Calu3 (cell line): ENCODE results near the gene TNP1. TPM values are rescaled to one million over a fixed set of nuclear protein-coding genes. Genes with fewer than 3 reads are reported as not detected.

ENCODE experiments used
- BruUV-seq: library from RNA; stranded (reverse); fragments of 400-500 nt; replicated peaks from 2 replicates; lab custom pipeline; 2021; lab: Mats Ljungman, UMichigan
- CTCF ChIA-PET: fragments of 300-600 bp; sonication (Branson Sonifier 250); formaldehyde crosslinking; loops from one replicate; lab custom pipeline; 2022; ENCODE audit warnings: antibody characterized with exemption; lab: Charles Lee
- DNase-seq: peaks from one replicate; pipeline ENCODE4 v3.0.0; 2022
- H3K27ac Mint-ChIP-seq: one replicate; pipeline ENCODE4 v1.8.0; 2022; ENCODE audit warnings: mixed read lengths; ENCODE audit not compliant: unreplicated experiment
- H3K27me3 Mint-ChIP-seq: one replicate; pipeline ENCODE4 v1.8.0; 2022; ENCODE audit warnings: mixed read lengths; ENCODE audit not compliant: unreplicated experiment
- H3K36me3 Mint-ChIP-seq: one replicate; pipeline ENCODE4 v1.8.0; 2022; ENCODE audit warnings: mild to moderate bottlenecking, moderate library complexity, mixed read lengths; ENCODE audit not compliant: insufficient read depth, unreplicated experiment
- H3K4me1 Mint-ChIP-seq: one replicate; pipeline ENCODE4 v1.8.0; 2022; ENCODE audit warnings: mild to moderate bottlenecking, low read depth, mixed read lengths; ENCODE audit not compliant: unreplicated experiment
- H3K4me3 Mint-ChIP-seq: one replicate; pipeline ENCODE4 v1.8.0; 2022; ENCODE audit warnings: mild to moderate bottlenecking, low read depth, moderate library complexity, mixed read lengths; ENCODE audit not compliant: unreplicated experiment
- H3K9me3 Mint-ChIP-seq: one replicate; pipeline ENCODE4 v1.8.0; 2022; ENCODE audit warnings: low read depth, mixed read lengths; ENCODE audit not compliant: unreplicated experiment
- intact Hi-C: fragments of 100-400 bp; cut with micrococcal nuclease; formaldehyde crosslinking; loops from one replicate; pipeline ENCODE4 v1.10.0; 2022; ENCODE audit not compliant: unreplicated experiment
- total RNA-seq: library from RNA; stranded (reverse); gene quantifications from 2 replicates; pipeline ENCODE4 v1.2.3, GENCODE V29; 2022
- TF ChIP-seq, protein P1 (sequence below): fragments of 200-600 bp; IDR thresholded peaks from one replicate; pipeline ENCODE4 v1.8.0; 2022; ENCODE audit warnings: antibody characterized with exemption; ENCODE audit not compliant: unreplicated experiment

Gene TNP1
- total RNA-seq, 1 experiment from 2014 or later = not detected

- H3K27ac Mint-ChIP-seq = no peak overlapping the region
- H3K4me3 Mint-ChIP-seq = no peak overlapping the region
- H3K4me1 Mint-ChIP-seq = peaks cover 4% of the 10 kb centered on the region
- H3K9me3 Mint-ChIP-seq = no peaks in the 10 kb centered on the region
- no peaks in the 10 kb centered on the region for H3K27me3 Mint-ChIP-seq
- intact Hi-C loops = no loop called here
- TF ChIP-seq, protein P1, sequence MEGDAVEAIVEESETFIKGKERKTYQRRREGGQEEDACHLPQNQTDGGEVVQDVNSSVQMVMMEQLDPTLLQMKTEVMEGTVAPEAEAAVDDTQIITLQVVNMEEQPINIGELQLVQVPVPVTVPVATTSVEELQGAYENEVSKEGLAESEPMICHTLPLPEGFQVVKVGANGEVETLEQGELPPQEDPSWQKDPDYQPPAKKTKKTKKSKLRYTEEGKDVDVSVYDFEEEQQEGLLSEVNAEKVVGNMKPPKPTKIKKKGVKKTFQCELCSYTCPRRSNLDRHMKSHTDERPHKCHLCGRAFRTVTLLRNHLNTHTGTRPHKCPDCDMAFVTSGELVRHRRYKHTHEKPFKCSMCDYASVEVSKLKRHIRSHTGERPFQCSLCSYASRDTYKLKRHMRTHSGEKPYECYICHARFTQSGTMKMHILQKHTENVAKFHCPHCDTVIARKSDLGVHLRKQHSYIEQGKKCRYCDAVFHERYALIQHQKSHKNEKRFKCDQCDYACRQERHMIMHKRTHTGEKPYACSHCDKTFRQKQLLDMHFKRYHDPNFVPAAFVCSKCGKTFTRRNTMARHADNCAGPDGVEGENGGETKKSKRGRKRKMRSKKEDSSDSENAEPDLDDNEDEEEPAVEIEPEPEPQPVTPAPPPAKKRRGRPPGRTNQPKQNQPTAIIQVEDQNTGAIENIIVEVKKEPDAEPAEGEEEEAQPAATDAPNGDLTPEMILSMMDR = no peak
- no TSS peak for BruUV-seq
- CTCF ChIA-PET = no interaction called here
- no peak for DNase-seq
- no peaks in the 10 kb centered on the region for H3K36me3 Mint-ChIP-seq
These were observed 4.8 kb downstream of the TNP1 start for GRCh38 chr2:216855079-216855478.

DNA sequence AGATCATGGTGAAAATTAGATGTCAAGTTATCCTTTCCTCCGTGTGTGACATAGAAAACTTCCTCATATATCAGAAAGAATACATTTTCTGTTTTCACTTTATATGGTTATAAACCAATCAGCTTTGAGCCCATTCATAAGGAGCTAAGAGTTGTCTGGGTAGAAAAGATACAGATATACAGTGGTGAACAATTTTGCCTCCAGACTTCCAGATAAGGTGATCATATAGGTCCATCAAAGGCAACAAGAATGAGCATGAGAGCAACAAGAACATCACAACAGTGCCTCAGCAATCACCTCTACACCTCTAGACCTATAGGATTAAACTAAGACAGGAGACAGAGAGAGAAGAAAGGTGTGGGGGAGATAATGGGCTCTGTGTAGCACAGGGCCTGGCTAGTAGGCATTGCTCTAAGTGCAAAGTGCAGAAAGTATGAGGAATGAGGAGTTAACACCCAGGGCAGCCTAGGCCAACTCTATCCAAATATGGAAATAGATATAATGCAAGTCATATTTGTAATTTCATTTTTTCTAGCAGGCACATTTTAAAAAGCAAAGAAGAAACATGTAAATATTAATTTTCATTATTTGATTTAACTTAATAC lies 8.3 kb downstream of the TNP1 start:
- Mint-ChIP-seq H3K9me3 (no peaks in the 10 kb centered on the region), H3K4me3 (no peak overlapping the region), H3K27me3 (no peaks in the 10 kb centered on the region), H3K36me3 (no peaks in the 10 kb centered on the region), H3K4me1 (peaks cover 16% of the 10 kb centered on the region), H3K27ac (no peak overlapping the region)
- DNase-seq = no peak
- TF ChIP-seq, protein P1 = no peak
- CTCF ChIA-PET = no interaction called here
- no TSS peak for BruUV-seq
- intact Hi-C loops = no loop called here

DNA sequence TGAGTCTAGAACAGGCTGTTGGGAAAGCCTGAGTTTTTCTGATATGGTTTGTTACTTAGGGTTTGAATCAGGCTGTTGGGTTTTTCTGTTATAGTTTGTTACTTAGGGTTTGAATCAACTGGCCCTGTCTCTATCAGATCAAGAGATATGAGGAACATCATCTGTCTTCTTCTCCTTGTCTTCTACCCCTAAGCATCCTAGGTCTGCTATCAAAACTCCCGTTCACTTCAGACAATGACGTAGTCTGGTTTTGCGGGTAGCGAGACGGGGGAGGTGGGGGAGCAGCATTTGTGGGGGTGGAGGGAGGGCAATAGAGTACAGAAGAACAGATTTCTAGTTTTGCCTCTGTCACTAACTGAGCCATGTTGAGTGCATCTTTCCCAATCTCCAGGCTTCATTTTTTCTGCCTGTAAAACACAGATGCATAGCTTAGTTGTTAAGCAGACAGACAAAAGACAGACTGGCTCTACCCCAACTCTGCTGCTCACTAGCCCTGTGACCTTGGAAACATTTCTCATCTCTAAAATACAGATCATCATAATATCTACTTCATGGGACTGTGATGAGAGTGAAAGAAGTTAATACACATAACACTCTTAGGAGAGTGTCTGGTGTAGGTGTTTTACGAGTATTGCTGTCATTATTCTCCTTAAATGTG lies 9.1 kb downstream of the TNP1 start:
- BruUV-seq = no TSS peak
- no peaks in the 10 kb centered on the region for H3K9me3 Mint-ChIP-seq
- peaks cover 16% of the 10 kb centered on the region for H3K4me1 Mint-ChIP-seq
- DNase-seq = no peak
- TF ChIP-seq, protein P1 = no peak
- H3K27me3 Mint-ChIP-seq = no peaks in the 10 kb centered on the region
- H3K36me3 Mint-ChIP-seq = no peaks in the 10 kb centered on the region
- H3K4me3 Mint-ChIP-seq = no peak overlapping the region
- CTCF ChIA-PET = interaction anchor here (0.8 kb wide), 1 partner anchor 49 kb away, joined by 3 read pairs; no protein-coding TSS in a partner anchor
- H3K27ac Mint-ChIP-seq = no peak overlapping the region
- intact Hi-C loops = no loop called here

- Mint-ChIP-seq H3K4me1 (peaks cover 16% of the 10 kb centered on the region), H3K36me3 (no peaks in the 10 kb centered on the region), H3K4me3 (peak overlapping the region; percentile 6), H3K27me3 (no peaks in the 10 kb centered on the region), H3K27ac (peak overlapping the region; percentile 18), H3K9me3 (no peaks in the 10 kb centered on the region)
- intact Hi-C loops = no loop called here
- no TSS peak for BruUV-seq
- TF ChIP-seq, protein P1 = no peak
- DNase-seq = peak; percentile 83
- CTCF ChIA-PET = interaction anchor here (0.8 kb wide), 1 partner anchor 48 kb away, joined by 3 read pairs; no protein-coding TSS in a partner anchor
These were observed 9.9 kb downstream of the TNP1 start for GRCh38 chr2:216849987-216850386.
